HUES48 (cell line): ENCODE measurements around the gene PRKN.

Experiments used
- H3K27ac ChIP-seq: one replicate; pipeline ENCODE4 v1.7.0; 2013; ENCODE audit warnings: low read depth, low read length, inconsistent platforms
- H3K27me3 ChIP-seq: 2 replicates; pipeline ENCODE4 v1.6.1; 2013; ENCODE audit warnings: mild to moderate bottlenecking, low read length; ENCODE audit not compliant: control insufficient read depth, insufficient read depth
- H3K36me3 ChIP-seq: 2 replicates; pipeline ENCODE4 v1.6.1; 2013; ENCODE audit warnings: low read length; ENCODE audit not compliant: control insufficient read depth, insufficient read depth
- H3K4me1 ChIP-seq: 2 replicates; pipeline ENCODE4 v1.6.1; 2013; ENCODE audit warnings: mild to moderate bottlenecking, low read length; ENCODE audit not compliant: control insufficient read depth, insufficient read depth
- H3K4me3 ChIP-seq: 2 replicates; pipeline ENCODE4 v1.5.1; 2013; ENCODE audit warnings: mild to moderate bottlenecking, low read depth, low read length
- H3K9ac ChIP-seq: 2 replicates; pipeline ENCODE4 v1.6.1; 2013; ENCODE audit warnings: mild to moderate bottlenecking, low read depth, low read length, moderate library complexity
- H3K9me3 ChIP-seq: 2 replicates; pipeline ENCODE4 v1.6.1; 2013; ENCODE audit warnings: low read length; ENCODE audit not compliant: control insufficient read depth, insufficient read depth

Gene PRKN

GRCh38 chr6:162092816-162093502 lies 634.6 kb downstream of the PRKN start:
- Histone ChIP-seq H3K36me3 (no peaks in the 10 kb centered on the region), H3K27ac (no peak overlapping the region), H3K4me3 (no peak overlapping the region)

GRCh38 chr6:162090734-162091133 lies 636.8 kb downstream of the PRKN start:
- H3K27ac ChIP-seq: no peak overlapping the region
- no peak overlapping the region for H3K9ac ChIP-seq
- H3K36me3 ChIP-seq: no peaks in the 10 kb centered on the region
- H3K4me1 ChIP-seq: no peaks in the 10 kb centered on the region
- no peaks in the 10 kb centered on the region for H3K9me3 ChIP-seq
- no peak overlapping the region for H3K4me3 ChIP-seq
- H3K27me3 ChIP-seq: no peaks in the 10 kb centered on the region

More at GRCh38 chr6:162092816-162093502, 634.6 kb downstream of the PRKN start:
- H3K4me1 ChIP-seq: no peaks in the 10 kb centered on the region
- H3K9me3 ChIP-seq: no peaks in the 10 kb centered on the region
- H3K27me3 ChIP-seq: no peaks in the 10 kb centered on the region
- no peak overlapping the region for H3K9ac ChIP-seq

DNA sequence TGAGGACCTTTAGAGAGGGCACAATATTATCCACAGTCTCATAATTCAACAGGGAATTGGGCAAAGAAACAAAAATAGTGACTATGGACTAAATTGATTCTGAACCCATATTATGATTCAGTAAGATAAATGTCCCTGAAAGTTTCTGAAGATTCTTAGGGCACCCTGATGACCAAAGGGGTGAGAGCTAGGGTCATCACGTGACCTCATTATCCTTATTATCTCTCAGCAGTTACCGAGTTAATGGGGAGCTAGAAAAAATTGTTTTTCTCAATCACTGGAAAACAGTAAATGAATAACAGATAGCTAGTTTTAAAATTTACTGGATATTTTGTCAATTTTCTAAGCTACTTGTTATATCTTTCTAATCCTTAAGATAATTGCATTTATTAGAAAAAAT lies 639.5 kb downstream of the PRKN start:
- Histone ChIP-seq H3K4me3 (no peak overlapping the region), H3K36me3 (no peaks in the 10 kb centered on the region), H3K9ac (no peak overlapping the region), H3K27me3 (no peaks in the 10 kb centered on the region), H3K4me1 (no peaks in the 10 kb centered on the region), H3K27ac (no peak overlapping the region), H3K9me3 (no peaks in the 10 kb centered on the region)

DNA sequence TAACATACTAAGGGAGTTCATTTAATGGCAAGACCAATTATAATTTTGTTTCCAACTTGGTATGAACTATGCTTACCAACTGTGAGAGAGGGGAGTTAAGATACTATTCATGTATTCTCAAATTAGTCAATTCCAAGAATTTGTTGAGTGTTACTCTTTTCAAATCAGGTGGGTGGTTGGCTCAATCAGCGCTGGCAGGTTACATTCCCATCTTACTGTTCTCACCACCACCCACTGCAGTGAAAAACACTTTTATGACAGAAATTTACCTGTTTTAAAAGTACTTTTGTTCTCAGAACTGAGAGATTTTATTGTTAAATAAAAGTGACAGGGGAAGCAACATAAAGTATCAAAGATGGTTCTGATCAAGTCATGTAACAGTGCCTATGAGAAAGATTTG lies 642.0 kb downstream of the PRKN start:
- H3K9ac ChIP-seq: no peak overlapping the region
- no peaks in the 10 kb centered on the region for H3K36me3 ChIP-seq
- no peaks in the 10 kb centered on the region for H3K4me1 ChIP-seq
- H3K27ac ChIP-seq: no peak overlapping the region
- H3K4me3 ChIP-seq: no peak overlapping the region
- no peaks in the 10 kb centered on the region for H3K27me3 ChIP-seq
- H3K9me3 ChIP-seq: no peaks in the 10 kb centered on the region

GRCh38 chr6:162082520-162082919 lies 645.0 kb downstream of the PRKN start:
- no peaks in the 10 kb centered on the region for H3K4me1 ChIP-seq
- H3K9ac ChIP-seq: no peak overlapping the region
- no peak overlapping the region for H3K4me3 ChIP-seq
- H3K36me3 ChIP-seq: no peaks in the 10 kb centered on the region
- H3K9me3 ChIP-seq: no peaks in the 10 kb centered on the region
- no peak overlapping the region for H3K27ac ChIP-seq
- no peaks in the 10 kb centered on the region for H3K27me3 ChIP-seq

DNA sequence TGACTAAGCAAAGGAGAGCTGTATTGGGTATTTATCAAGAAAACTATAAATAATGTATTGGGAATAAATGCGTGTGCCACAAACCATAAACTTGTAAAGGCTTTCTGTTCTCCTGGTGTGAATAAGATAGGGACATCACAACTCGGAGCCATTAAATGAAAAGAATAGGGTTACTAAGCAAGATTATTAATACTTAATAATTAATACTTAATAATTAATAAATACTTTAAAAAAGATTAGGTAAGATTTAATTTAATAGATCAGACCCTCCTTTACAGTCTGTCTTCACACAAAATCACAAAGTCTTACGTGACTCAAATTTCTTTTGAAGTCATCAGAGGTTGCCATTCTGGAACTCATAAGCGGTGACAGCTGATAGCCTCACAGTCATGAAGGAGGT lies 648.9 kb downstream of the PRKN start:
- Histone ChIP-seq H3K4me3 (no peak overlapping the region), H3K4me1 (no peaks in the 10 kb centered on the region), H3K27ac (no peak overlapping the region), H3K9ac (no peak overlapping the region), H3K36me3 (no peaks in the 10 kb centered on the region), H3K9me3 (no peaks in the 10 kb centered on the region), H3K27me3 (no peaks in the 10 kb centered on the region)

- no peaks in the 10 kb centered on the region for H3K4me1 ChIP-seq
- no peak overlapping the region for H3K4me3 ChIP-seq
- no peaks in the 10 kb centered on the region for H3K27me3 ChIP-seq
- no peak overlapping the region for H3K9ac ChIP-seq
- no peaks in the 10 kb centered on the region for H3K36me3 ChIP-seq
- no peaks in the 10 kb centered on the region for H3K9me3 ChIP-seq
- no peak overlapping the region for H3K27ac ChIP-seq
Observed at GRCh38 chr6:162078126-162078525, 649.4 kb downstream of the PRKN start.

GRCh38 chr6:162076816-162077215 lies 650.8 kb downstream of the PRKN start:
- no peak overlapping the region for H3K9ac ChIP-seq
- no peaks in the 10 kb centered on the region for H3K4me1 ChIP-seq
- no peaks in the 10 kb centered on the region for H3K9me3 ChIP-seq
- H3K36me3 ChIP-seq: no peaks in the 10 kb centered on the region
- no peak overlapping the region for H3K27ac ChIP-seq
- H3K27me3 ChIP-seq: no peaks in the 10 kb centered on the region
- no peak overlapping the region for H3K4me3 ChIP-seq

GRCh38 chr6:162074641-162075275 lies 652.8 kb downstream of the PRKN start:
- Histone ChIP-seq H3K9me3 (no peaks in the 10 kb centered on the region), H3K36me3 (no peaks in the 10 kb centered on the region), H3K4me3 (no peak overlapping the region), H3K27ac (no peak overlapping the region), H3K27me3 (no peaks in the 10 kb centered on the region), H3K9ac (no peak overlapping the region), H3K4me1 (no peaks in the 10 kb centered on the region)

DNA sequence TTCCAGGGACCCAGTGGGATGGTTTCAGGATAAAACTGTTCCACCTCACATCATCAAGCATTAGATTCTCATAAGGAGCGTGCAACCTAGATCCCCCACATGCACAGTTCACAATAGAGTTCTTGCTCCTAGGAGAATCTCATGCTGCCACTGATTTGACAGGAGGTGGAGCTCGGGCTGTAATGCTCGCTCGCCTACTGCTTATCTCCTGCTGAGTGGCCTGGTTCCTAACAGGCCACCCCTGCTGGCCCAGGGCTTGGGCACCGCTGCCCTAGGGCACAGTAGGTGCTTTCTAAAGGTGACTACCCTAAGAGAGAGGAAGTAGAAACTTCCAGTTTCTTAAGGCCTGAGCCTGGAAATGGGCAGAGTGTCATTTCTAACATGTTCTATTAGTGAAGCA lies 656.9 kb downstream of the PRKN start:
- Histone ChIP-seq H3K4me1 (no peaks in the 10 kb centered on the region), H3K4me3 (no peak overlapping the region), H3K36me3 (no peaks in the 10 kb centered on the region), H3K27me3 (no peaks in the 10 kb centered on the region), H3K9ac (no peak overlapping the region), H3K27ac (no peak overlapping the region), H3K9me3 (no peaks in the 10 kb centered on the region)

DNA sequence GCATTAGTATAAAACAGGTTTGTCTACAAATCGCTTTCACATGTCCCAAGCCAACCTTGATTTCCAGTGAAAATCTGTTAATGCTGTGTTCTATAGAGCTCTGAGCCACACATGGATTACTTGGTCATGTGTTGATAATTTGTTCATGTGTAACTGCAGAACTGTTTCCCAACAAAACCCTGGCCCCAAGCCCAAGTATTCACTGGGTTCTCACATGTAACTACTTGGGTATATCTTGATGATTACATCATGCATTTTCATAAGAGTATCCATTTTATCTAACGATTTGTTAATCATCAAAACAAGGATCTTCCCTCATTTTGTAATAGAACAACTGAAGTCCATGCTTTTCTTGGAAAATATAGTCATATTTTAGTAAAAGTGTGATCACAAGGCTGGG lies 657.6 kb downstream of the PRKN start:
- no peak overlapping the region for H3K4me3 ChIP-seq
- no peaks in the 10 kb centered on the region for H3K36me3 ChIP-seq
- no peak overlapping the region for H3K9ac ChIP-seq
- no peaks in the 10 kb centered on the region for H3K27me3 ChIP-seq
- H3K9me3 ChIP-seq: no peaks in the 10 kb centered on the region
- H3K27ac ChIP-seq: no peak overlapping the region
- H3K4me1 ChIP-seq: no peaks in the 10 kb centered on the region
